Measurements from ENCODE around the gene GMFB.

DNA sequence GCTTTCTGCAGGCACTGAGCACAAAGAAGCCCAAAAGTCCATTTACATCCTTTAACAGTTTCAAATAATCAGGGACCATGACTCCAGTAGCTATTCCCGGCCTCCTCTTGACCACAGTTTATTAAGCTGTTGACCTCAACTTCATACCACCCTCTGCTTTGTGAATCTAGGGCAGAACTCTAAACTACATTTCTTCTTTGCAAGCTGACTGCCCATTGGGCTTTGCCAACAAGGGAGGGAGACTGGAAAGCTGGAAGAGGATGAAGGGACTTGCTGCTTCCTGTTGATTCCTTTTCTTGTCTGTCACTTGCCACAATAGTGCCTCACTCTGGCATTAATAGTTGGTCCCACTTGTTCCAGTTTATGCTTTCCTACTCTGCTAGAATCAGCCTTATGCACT, 23.6 kb upstream of the GMFB start:
- no peak for TF ChIP-seq EZH2 (IDR thresholded peaks at IDR 0.05; ENCODE audit: borderline replicate concordance)
- TF ChIP-seq, protein P1, sequence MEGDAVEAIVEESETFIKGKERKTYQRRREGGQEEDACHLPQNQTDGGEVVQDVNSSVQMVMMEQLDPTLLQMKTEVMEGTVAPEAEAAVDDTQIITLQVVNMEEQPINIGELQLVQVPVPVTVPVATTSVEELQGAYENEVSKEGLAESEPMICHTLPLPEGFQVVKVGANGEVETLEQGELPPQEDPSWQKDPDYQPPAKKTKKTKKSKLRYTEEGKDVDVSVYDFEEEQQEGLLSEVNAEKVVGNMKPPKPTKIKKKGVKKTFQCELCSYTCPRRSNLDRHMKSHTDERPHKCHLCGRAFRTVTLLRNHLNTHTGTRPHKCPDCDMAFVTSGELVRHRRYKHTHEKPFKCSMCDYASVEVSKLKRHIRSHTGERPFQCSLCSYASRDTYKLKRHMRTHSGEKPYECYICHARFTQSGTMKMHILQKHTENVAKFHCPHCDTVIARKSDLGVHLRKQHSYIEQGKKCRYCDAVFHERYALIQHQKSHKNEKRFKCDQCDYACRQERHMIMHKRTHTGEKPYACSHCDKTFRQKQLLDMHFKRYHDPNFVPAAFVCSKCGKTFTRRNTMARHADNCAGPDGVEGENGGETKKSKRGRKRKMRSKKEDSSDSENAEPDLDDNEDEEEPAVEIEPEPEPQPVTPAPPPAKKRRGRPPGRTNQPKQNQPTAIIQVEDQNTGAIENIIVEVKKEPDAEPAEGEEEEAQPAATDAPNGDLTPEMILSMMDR (IDR thresholded peaks at IDR 0.05; ENCODE audit: poor library complexity): no peak

Data from hepatocyte (in vitro differentiated cells).